Measurements from ENCODE around the gene RASA3. TPM values are rescaled to one million over a fixed set of nuclear protein-coding genes. Genes with fewer than 3 reads are reported as not detected.

Gene RASA3
- total and polyA plus RNA-seq, 9 of the 15 experiments (the other 6 are each of a cell fraction or from before 2014, with no cell fraction given): 0.72 to 25.3 (median 14.4) TPM

GRCh38 chr13:114064450-114065140 is 67.8 kb downstream of the RASA3 start:
- CTCF ChIA-PET (ENCODE audit: low intra/inter-chr PET ratio): no interaction called here
- H3K4me1 ChIP-seq (replicated peaks in 1 of 2; ENCODE audit: control insufficient read depth in 2 of 2, insufficient read depth in 2 of 2, low read length in 2 of 2): peaks cover 17 to 62% of the 10 kb centered on the region in 2 experiments
- peak; percentile 14 to 32 (median 24) for DNase-seq (ENCODE audit: extremely low read depth in 1 of 4, low spot score in 3 of 4)
- 3% methylated on average over 7 of the region's 20 CpGs for WGBS (ENCODE audit: insufficient coverage, low coverage, missing lambda C conversion rate)
- POLR2A ChIA-PET: interaction anchor here (0.9 kb wide), 1 partner anchor 45 kb away, joined by 3 read pairs; no protein-coding TSS in a partner anchor
- TF ChIP-seq ZFX (CRISPR knock-in tag; IDR thresholded peaks at IDR 0.05) (peak; percentile 6; the same call in 1 of the 2 replicates), HDAC2 (IDR thresholded peaks at IDR 0.05) (no peak), AFF4 (CRISPR knock-in tag; IDR thresholded peaks at IDR 0.05) (0 out of 2 replicates have a peak, but pooled peaks have one; percentile 58), ZNF592 (IDR thresholded peaks at IDR 0.05) (peak; percentile 19; the same call in 1 of the 2 replicates), RBBP5 (IDR thresholded peaks at IDR 0.05; ENCODE audit: borderline replicate concordance, insufficient read depth, low read length, poor library complexity, severe bottlenecking) (peak; percentile 47), MTA3 (IDR thresholded peaks at IDR 0.05; ENCODE audit: borderline replicate concordance) (no peak)
- TF ChIP-seq, protein P1, sequence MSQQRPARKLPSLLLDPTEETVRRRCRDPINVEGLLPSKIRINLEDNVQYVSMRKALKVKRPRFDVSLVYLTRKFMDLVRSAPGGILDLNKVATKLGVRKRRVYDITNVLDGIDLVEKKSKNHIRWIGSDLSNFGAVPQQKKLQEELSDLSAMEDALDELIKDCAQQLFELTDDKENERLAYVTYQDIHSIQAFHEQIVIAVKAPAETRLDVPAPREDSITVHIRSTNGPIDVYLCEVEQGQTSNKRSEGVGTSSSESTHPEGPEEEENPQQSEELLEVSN (IDR thresholded peaks at IDR 0.05; ENCODE audit: borderline replicate concordance in 1 of 2, extremely low read depth in 1 of 2, insufficient read depth in 1 of 2, insufficient read length in 1 of 2, low read depth in 1 of 2, low read length in 1 of 2, poor library complexity in 1 of 2, severe bottlenecking in 1 of 2): peak in 1 of 2 experiments; percentile 3
- TF ChIP-seq, protein P2, sequence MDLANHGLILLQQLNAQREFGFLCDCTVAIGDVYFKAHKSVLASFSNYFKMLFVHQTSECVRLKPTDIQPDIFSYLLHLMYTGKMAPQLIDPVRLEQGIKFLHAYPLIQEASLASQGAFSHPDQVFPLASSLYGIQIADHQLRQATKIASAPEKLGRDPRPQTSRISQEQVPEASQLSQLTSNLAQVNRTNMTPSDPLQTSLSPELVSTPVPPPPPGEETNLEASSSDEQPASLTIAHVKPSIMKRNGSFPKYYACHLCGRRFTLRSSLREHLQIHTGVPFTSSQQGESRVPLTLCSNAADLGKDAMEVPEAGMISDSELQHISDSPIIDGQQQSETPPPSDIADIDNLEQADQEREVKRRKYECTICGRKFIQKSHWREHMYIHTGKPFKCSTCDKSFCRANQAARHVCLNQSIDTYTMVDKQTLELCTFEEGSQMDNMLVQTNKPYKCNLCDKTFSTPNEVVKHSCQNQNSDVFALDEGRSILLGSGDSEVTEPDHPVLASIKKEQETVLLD (IDR thresholded peaks at IDR 0.05): no peak
- H3K4me2 ChIP-seq (ENCODE audit: insufficient read depth, low read length): peak overlapping the region; percentile 78
- no peaks in the 10 kb centered on the region for H3K9me1 ChIP-seq (ENCODE audit: control insufficient read depth, insufficient read depth, low read length)
- no peaks in the 10 kb centered on the region for H3K27me3 ChIP-seq (ENCODE audit: control insufficient read depth in 2 of 2, insufficient read depth in 2 of 2, low read length in 2 of 2)
- no peaks in the 10 kb centered on the region for H3K36me3 ChIP-seq (ENCODE audit: control insufficient read depth, insufficient read depth, low read length)
- H4K20me1 ChIP-seq (replicated peaks; ENCODE audit: control insufficient read depth, insufficient read depth, low read length): no peaks in the 10 kb centered on the region
- H2AFZ ChIP-seq (ENCODE audit: low read depth, low read length): peak overlapping the region; percentile 83
- intact Hi-C loops (cut with micrococcal nuclease) (loop anchor here (2.0 kb wide), 1 partner anchor 64 kb away; no protein-coding TSS in a partner anchor), in situ Hi-C loops (cut with MboI) (no loop called here)
- peak overlapping the region; percentile 93 for H3K27ac ChIP-seq (ENCODE audit: extremely low read depth, low read depth, low read length)
- H3K4me3 ChIP-seq: peak overlapping the region; percentile 42
- H3K79me2 ChIP-seq (ENCODE audit: control insufficient read depth, insufficient read depth, low read length): peaks cover 54% of the 10 kb centered on the region
- peak overlapping the region; percentile 65 to 86 for H3K9ac ChIP-seq (ENCODE audit: insufficient read depth in 1 of 2, low read depth in 2 of 2, low read length in 2 of 2)
- no peaks in the 10 kb centered on the region for H3K9me3 ChIP-seq (replicated peaks; ENCODE audit: control insufficient read depth, insufficient read depth, low read depth, low read length)
- BruUV-seq (replicated peaks): TSS peak; percentile 86
- peak; percentile 60 for ATAC-seq
- no peak for FAIRE-seq

All from K562 (cell line).